T follicular helper cell (primary cell): ENCODE results near the gene KIAA0930.

Experiments used
- DNase-seq: peaks from one replicate; pipeline ENCODE4 v3.0.0-alpha.2; 2020; ENCODE audit warnings: low read depth

KIAA0930 gene

DNA sequence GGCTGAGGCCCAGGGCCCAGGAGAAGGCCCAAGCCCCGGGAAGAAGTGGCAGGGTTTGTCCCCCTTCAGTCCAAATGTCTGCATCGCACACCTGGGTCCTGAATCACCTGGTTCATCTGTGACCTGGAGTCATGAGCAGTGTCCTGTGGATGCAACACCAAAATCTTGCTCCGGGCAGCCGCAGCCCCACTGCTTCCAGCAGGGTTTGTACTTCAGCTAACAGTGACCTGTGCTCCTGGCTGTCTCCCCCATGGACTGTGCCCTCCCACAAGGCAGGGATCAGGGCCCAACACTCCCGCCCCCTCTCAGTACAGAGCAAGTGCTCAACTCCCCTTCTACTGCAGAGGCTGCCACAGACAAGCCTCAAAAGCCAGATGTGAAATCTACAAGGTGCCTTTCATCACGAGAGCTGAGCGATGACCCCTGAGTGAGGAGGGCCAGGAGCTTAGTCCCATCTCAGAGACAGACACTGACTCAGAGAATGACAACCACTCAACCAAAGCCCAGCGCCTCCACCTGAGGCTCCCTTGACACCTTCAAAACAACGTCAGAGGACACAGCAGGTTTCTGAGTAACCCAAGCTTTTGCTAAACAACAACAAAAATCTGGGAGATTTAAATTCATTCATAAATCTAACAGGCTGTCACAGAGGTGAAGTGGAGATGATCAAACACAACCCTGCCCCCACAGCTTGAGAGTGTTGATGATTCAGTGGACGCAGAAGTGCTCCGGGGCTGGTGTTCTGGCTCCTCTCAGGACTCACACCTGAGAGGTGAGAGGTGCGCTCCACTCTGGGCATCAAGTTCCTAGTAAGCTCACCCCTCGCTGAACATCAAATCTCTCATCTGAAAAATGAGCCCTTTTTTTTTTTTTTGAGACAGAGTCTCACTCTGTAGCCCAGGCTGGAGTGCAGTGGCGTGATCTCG is 3.4 kb downstream of the KIAA0930 start:
- no peak for DNase-seq

DNA sequence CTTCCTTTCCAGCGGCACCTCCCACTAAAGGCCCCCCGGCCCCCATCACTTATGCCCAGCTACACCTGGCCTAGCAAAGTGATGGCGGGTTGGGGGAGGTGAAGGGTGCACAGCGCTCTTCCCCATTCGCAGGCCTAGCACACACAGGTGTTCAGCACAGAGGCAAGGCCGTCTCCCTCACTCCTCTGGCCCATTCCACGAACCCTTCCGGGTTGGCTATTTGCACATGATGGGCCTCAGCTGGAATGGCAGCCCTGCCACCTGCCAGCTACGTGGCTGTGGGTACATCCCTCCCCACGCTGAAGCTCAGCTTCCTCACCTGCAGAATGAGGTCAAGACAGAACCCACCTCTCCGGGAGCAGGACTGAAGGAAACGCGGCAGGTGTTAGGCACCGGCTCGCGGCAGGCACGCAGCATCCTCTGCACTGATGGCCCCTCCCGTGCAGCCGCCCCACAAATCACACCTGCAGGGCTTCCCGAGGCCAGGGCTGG is 4.8 kb downstream of the KIAA0930 start:
- no peak for DNase-seq

DNA sequence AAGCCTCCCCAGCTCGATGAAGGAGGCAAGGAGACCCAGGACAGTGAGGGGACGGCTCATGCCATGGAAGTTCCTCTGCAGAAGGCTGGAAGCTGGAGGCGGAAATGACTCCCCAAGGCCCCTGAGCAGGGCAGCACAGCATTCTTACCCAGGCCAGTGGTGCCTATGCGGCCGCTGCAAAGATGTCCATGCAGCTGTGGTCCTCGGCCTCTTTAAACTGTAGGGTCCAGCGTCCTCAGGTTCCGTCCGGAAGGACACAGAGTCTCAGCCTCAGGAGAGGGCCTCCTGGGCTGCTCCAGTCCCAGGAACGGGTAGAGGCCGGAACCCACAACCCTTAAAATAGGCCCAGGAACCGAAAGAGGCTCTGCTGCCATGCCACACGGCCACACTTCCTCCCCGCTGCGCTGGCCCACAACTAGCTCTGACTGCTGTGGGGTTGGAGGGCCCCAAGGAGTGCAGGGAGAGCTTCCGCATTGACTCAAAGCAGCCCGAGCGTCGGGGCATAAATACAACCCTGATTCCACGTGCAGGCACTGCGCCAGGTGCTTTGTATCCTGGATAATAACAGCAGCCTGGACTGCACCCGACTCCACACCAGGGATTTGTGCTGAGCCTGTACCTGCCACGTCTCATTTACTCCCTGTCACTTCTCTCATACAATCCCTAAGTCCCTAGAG is 5.5 kb downstream of the KIAA0930 start:
- DNase-seq: no peak

DNA sequence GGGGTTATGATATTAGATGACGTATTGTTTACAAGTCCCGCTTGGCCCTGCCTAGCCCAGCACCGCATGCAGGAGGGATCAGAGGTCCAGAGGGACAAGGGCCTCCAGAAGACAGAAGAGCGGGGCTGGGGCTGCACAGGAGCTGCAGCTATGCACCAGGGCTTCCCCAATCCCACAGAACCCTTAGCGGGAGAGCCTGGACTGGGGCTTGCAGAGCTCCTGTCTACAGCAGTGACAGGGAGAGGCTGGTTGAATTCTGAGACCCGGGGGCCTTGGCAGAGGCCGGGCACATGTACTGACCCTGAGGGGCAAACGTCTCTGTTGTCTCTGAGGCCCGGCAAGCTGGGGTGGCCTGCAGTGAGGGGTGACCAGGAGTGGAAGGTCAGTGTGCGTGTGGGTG is 6.9 kb downstream of the KIAA0930 start:
- no peak for DNase-seq

GRCh38 chr22:45233386-45233785 is 7.3 kb downstream of the KIAA0930 start:
- no peak for DNase-seq

DNA sequence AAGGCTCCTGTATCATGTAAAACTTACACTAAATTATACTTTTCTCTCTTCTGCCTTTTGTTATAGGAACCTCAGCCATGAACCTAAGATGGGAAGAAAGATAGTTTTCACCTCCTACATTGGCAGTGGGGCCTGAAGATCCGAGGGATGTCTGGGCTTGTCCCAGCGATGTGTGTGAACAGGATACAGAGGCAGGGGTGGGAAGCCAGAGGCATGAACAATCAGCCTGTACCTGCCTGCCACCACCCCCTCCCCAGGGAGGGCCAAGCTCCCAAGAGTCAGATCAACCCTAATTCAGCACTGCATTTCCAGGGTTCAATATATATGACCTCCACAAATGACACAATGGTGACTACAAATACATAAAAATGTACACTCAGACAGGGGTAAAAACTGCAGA is 9.4 kb downstream of the KIAA0930 start:
- DNase-seq: no peak

DNA sequence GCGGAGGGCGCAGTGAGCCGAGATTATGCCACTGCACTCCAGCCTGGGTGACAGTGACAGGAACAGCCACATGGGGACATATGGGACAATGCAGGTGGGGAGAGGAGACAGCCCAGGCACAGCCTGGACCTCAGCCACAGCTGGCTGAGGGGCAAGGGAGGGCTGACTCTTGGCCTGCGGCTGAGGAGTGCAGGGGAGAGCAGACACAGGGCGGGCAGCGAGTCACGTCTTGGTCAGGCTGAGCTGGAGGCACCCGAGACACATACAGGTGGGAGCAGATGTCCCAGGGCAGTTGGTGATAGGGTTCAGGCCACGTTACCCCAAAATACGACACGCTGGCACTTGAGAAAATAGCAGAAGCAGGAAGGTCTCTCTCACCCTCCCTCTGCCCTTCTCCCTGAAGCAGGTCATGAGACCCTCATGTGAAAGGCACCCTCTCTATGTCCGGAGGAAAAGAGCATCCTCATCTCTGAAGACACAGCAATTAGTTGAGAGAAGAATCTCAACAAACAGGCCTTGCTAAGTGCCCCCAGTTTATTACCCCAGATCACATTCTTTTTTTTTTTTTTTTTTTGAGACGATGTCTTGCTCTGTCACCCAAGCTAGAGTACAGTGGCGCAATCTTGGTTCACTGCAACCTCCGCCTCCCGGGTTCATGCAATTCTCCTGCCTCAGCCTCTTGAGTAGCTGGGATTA is 10.5 kb downstream of the KIAA0930 start:
- DNase-seq: no peak

GRCh38 chr22:45229181-45229580 is 11.5 kb downstream of the KIAA0930 start:
- no peak for DNase-seq

DNA sequence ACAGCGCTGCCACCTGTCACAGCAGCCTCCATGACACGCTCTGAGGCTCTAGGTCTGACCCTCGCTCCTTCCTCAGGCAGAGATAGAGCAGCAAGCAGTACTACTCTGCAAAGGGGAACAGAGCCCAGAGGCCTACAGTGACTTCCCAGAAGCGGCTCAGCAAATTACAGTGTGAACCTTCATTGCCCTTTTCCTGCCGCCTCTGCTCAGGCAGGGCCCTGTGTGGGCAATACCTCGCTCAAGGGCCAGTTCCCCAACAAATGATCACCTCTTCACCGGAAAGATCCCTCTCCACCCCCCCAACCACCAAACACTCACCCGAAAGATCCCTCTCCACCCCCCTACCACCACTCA is 12.3 kb downstream of the KIAA0930 start:
- no peak for DNase-seq

- no peak for DNase-seq
These were observed 12.9 kb downstream of the KIAA0930 start for GRCh38 chr22:45227645-45228400.

DNA sequence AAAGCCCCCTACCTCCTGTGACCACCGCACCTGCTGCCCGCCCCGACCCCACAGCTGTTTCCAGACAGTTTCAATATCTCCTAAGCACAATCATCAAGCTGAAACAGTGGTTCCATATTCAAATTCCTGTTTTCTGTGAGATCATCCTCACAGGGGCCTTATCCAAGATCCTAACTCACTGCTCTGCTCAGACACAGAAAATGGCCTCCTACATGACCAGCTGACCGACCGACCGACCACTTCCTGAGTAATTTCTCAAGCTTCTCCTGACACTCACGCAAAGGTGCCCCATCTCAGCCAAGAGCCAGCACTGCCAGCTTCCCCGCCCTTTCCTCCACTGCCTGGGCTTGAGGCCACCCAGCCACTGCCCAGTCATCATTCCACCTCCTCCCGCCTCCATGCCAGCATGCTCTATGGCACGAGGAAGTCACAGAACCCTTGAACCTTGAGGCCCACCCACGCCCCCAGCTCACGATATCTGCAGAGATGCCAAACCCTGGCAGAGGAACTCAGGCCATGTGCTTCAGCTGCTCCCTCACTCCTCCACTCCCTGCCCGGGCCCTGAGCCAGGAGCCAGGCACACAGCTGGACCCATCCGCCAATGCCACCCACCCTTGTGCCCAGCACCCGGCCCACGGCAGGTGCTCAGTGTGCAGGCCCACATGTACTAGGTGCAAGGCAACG is 14.0 kb downstream of the KIAA0930 start:
- DNase-seq: no peak

GRCh38 chr22:45225732-45226502 is 14.8 kb downstream of the KIAA0930 start:
- no peak for DNase-seq

- no peak for DNase-seq
These were observed 15.5 kb downstream of the KIAA0930 start for GRCh38 chr22:45224988-45225731.

DNA sequence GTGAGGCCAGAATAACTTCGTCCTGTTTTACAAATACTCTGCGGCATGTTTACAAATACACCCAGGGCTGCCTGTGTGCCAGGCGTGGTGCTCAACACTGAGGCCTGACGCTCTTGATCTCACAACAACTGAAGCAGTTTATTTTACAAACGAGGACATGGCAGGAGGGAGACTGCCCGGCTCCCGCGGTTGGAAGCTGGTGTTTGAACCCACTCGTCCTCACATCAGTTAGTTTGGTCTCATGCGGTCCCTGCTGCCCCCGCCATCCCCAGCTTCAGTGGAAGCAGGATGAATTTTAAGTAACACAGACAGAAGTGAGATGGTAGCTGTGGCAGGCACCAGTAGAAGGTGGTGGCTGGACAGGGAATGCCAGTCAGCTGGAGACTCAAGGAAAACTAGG is 16.4 kb downstream of the KIAA0930 start:
- no peak for DNase-seq

- no peak for DNase-seq
These were observed 17.2 kb downstream of the KIAA0930 start for GRCh38 chr22:45223304-45224117.

GRCh38 chr22:45221201-45221600 is 19.5 kb downstream of the KIAA0930 start:
- DNase-seq: no peak

DNA sequence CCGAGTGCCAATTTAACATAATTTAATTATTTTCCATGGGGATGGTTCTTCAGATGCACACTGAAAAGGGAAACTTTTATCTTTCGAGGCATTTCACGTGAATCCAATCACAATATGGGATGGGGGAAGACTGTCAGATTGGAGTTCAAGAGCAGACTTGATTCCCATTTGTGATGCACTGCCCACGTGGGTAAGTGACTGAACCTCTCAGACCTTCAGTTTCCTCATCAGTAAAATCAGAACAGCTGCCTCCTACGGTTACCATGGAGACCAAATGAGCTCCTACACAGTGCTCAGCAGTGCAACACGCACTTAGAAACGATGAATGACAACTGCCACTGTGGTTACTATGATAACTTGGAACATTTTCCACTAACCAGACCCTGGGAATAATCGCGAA is 21.7 kb downstream of the KIAA0930 start:
- no peak for DNase-seq

GRCh38 chr22:45217806-45218205 is 22.9 kb downstream of the KIAA0930 start:
- no peak for DNase-seq

DNA sequence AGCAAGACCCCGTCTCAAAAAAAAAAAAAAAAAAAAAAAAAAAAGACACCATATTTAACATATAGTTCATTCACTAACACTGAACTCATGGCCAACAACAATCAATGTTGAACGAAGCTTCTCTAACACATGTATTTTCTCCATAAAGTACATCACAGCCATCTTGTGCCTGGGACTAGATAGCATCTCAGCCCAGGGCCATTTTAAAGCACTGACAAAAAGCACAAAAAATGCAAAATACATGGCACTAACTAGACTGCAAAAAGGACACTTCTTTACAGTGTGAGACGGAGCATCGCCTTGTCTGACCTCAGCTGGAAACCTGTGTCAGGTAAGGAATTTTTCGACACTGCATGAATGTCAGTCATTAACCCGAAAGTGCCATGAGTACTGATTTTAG is 23.3 kb downstream of the KIAA0930 start:
- DNase-seq: no peak
